Gastroesophageal sphincter (tissue), 4 donors: ENCODE measurements around the gene CCNI2. TPM values are rescaled to one million over a fixed set of nuclear protein-coding genes. Genes with fewer than 3 reads are reported as not detected.
A peak's percentile ranks its signal among the peaks of the same experiment; 100 is the strongest.

Experiments used
- ATAC-seq: fragments of 150-250 bp; one replicate; pipeline ENCODE4 v1.9.1; 2016; ENCODE audit warnings: mild to moderate bottlenecking, moderate library complexity
- H3K27ac ChIP-seq, 4 donors: fragments of 200-600 bp; sonication (generic) in 3 of 4; 1 replicate in 3 of 4; 2 replicates in 1 of 4; pipeline ENCODE4 v1.5.1; 2016 to 2019
- H3K27me3 ChIP-seq: fragments of 200-600 bp; sonication (generic); one replicate; pipeline ENCODE4 v1.5.1; 2019
- H3K36me3 ChIP-seq, 2 donors: fragments of 200-600 bp; sonication (generic); one replicate each; pipeline ENCODE4 v1.5.1; 2019; ENCODE audit warnings: control low read depth in 1 of 2
- H3K4me1 ChIP-seq, 3 donors: fragments of 200-600 bp; sonication (generic); 1 replicate in 2 of 3; 2 replicates in 1 of 3; pipeline ENCODE4 v1.5.1; 2016 to 2019; ENCODE audit warnings: control low read depth in 2 of 3
- H3K4me3 ChIP-seq, 2 donors: fragments of 200-600 bp; sonication (generic); one replicate each; pipeline ENCODE4 v1.5.1; 2019; ENCODE audit warnings: mild to moderate bottlenecking in 1 of 2, moderate library complexity in 1 of 2
- H3K9me3 ChIP-seq, 3 donors: fragments of 200-600 bp; sonication (generic); one replicate each; pipeline ENCODE4 v1.5.1; 2017 to 2019; ENCODE audit warnings: control low read depth in 2 of 3
- CTCF ChIP-seq, 4 experiments: fragments of 200-600 bp in 2 of 4; fragments of 450-650 bp in 2 of 4; sonication (generic) in 1 of 4; IDR thresholded peaks; one replicate each; pipeline ENCODE4 v1.5.1; 2017 to 2019; ENCODE audit warnings: antibody characterized with exemption in 4 of 4, mild to moderate bottlenecking in 2 of 4, moderate library complexity in 2 of 4
- EP300 ChIP-seq: sonication (generic); formaldehyde crosslinking; IDR thresholded peaks from one replicate; pipeline ENCODE4 v1.6.1; 2017; ENCODE audit warnings: antibody characterized with exemption, mild to moderate bottlenecking
- POLR2A ChIP-seq, 2 donors: fragments of 450-650 bp; IDR thresholded peaks; one replicate each; pipeline ENCODE4 v1.6.1; 2017; ENCODE audit warnings: antibody characterized with exemption in 2 of 2, mild to moderate bottlenecking in 2 of 2, moderate library complexity in 1 of 2
- POLR2AphosphoS5 ChIP-seq: sonication (generic); formaldehyde crosslinking; IDR thresholded peaks from one replicate; pipeline ENCODE4 v1.6.1; 2017; ENCODE audit warnings: antibody characterized with exemption
- WGBS, 2 donors: methylation state at CpG; one replicate each; pipeline ENCODE4 v1.1.5; 2018; ENCODE audit warnings: low coverage in 1 of 2; 5-methylcytosine and 5-hydroxymethylcytosine counted together
- total RNA-seq, 4 donors: library from RNA; depleted of rRNA; stranded (reverse); fragments of >200 nt; gene quantifications; one replicate each; pipeline ENCODE4 v1.1.0, GENCODE V29; 2016

Gene CCNI2
- total RNA-seq, 4 donors from 2014 or later = not detected

DNA sequence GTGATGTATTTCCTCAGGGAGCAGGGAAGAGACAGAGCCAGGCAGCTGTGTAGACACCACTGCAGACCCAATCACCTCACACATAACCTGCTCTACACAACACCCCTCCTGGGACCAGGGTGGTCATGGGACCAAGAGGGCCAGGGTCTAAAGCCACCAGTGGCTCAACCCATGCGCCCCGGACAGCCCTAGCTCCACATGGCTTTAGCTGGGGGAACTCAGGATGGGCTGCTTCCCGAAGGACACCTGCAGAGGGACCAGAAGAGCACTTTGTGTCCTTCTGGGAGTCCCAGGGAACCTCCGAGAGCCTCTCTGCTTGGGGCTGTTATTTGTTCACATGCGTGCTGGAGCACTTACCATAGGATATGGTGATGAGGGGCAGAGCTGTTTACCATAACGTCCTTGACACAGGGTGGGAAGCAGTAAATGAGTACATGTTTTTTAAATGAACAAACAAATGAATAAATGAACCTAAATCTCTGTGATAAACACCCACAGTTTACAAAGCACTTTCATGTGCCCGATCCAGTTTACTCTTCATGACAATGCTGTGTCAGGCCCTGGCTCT, 17.5 kb downstream of the CCNI2 start:
- Histone ChIP-seq H3K27me3 (no peaks in the 10 kb centered on the region), H3K9me3 (no peaks in the 10 kb centered on the region), H3K27ac (no peak overlapping the region), H3K36me3 (peaks cover 0 to 58% of the 10 kb centered on the region in 2 donors), H3K4me3 (no peak overlapping the region), H3K4me1 (peaks cover 0 to 51% (median 24%) of the 10 kb centered on the region in 3 donors)
- WGBS, 2 donors = 80% methylated on average over 4 of the region's 7 CpGs; no CpG with 5 or more reads in 1 of the 2 donors
- ATAC-seq = no peak
- TF ChIP-seq POLR2AphosphoS5 = no peak
- TF ChIP-seq POLR2A (IDR thresholded peaks at IDR 0.05) = no peak
- no peak for TF ChIP-seq EP300
- no peak for TF ChIP-seq CTCF (IDR thresholded peaks at IDR 0.05)

GRCh38 chr5:132765311-132766019, 18.2 kb downstream of the CCNI2 start:
- H3K27ac ChIP-seq = no peak overlapping the region
- TF ChIP-seq EP300 (no peak), POLR2A (IDR thresholded peaks at IDR 0.05) (no peak), CTCF (IDR thresholded peaks at IDR 0.05) (no peak), POLR2AphosphoS5 (no peak)
- H3K27me3 ChIP-seq = no peaks in the 10 kb centered on the region
- no peak overlapping the region for H3K4me3 ChIP-seq
- H3K36me3 ChIP-seq = peaks cover 0 to 51% of the 10 kb centered on the region in 2 donors
- H3K4me1 ChIP-seq = peaks cover 0 to 55% (median 27%) of the 10 kb centered on the region in 3 donors
- no peaks in the 10 kb centered on the region for H3K9me3 ChIP-seq
- ATAC-seq = no peak
- WGBS, 2 donors = 20% methylated on average over 1 of the region's 12 CpGs; no CpG with 5 or more reads in 1 of the 2 donors

GRCh38 chr5:132766020-132766805, 19.0 kb downstream of the CCNI2 start:
- no peaks in the 10 kb centered on the region for H3K27me3 ChIP-seq
- TF ChIP-seq POLR2A (IDR thresholded peaks at IDR 0.05) (no peak), POLR2AphosphoS5 (no peak), CTCF (IDR thresholded peaks at IDR 0.05) (no peak), EP300 (no peak)
- H3K27ac ChIP-seq = peak overlapping the region in 1 of 4 donors; percentile 24
- no peak overlapping the region for H3K4me3 ChIP-seq
- H3K4me1 ChIP-seq = peaks cover 0 to 63% (median 35%) of the 10 kb centered on the region in 3 donors
- WGBS, 2 donors = 90 to 100% methylated on average over 1 to 6 of the region's 14 CpGs
- no peaks in the 10 kb centered on the region for H3K9me3 ChIP-seq
- no peak for ATAC-seq
- peaks cover 0 to 44% of the 10 kb centered on the region in 2 donors for H3K36me3 ChIP-seq

DNA sequence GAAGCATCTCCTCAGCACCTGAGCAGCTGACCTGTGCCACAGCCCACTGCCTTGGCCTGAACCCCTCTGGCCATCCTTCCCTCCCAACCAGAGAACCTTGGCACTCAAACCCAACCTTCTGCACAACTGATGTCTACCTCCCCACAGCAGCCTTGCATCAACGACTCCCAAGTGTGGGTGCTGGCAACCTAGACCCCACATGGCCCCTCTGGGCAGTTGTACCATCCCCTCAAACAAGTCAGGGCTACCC, 19.5 kb downstream of the CCNI2 start:
- 100% methylated on average over 1 of the region's 1 CpG; no CpG with 5 or more reads in 1 of the 2 donors for WGBS, 2 donors
- H3K4me1 ChIP-seq = peaks cover 0 to 68% (median 40%) of the 10 kb centered on the region in 3 donors

More for the DNA sequence above, 19.5 kb downstream of the CCNI2 start:
- TF ChIP-seq POLR2AphosphoS5 = no peak
- TF ChIP-seq POLR2A (IDR thresholded peaks at IDR 0.05) = no peak
- no peak for TF ChIP-seq CTCF (IDR thresholded peaks at IDR 0.05)
- no peak for TF ChIP-seq EP300
- Histone ChIP-seq H3K27ac (peak overlapping the region in 1 of 4 donors; percentile 24), H3K36me3 (peaks cover 0 to 39% of the 10 kb centered on the region in 2 donors), H3K9me3 (no peaks in the 10 kb centered on the region), H3K27me3 (no peaks in the 10 kb centered on the region), H3K4me3 (no peak overlapping the region)
- no peak for ATAC-seq
